ENCODE data around the gene NFYB.
"Not testable (repeated sequence)": the region's sequence is repeated elsewhere in the genome, so short reads cannot be mapped to it uniquely, and the experiment has no call there.

The NFYB gene

GRCh38 chr12:104138797-104139152 lies 765 bp upstream of the NFYB start:
- Mint-ChIP-seq H3K4me1 (peaks cover 12% of the 10 kb centered on the region), H3K9me3 (no peaks in the 10 kb centered on the region), H3K27ac (peak overlapping the region; percentile 42 to 50), H3K4me3 (peak overlapping the region; percentile 48 to 62), H3K27me3 (peaks cover 16% of the 10 kb centered on the region)
- DNase-seq (no peak), ATAC-seq (no peak)

- Mint-ChIP-seq H3K27me3 (peaks cover 15% of the 10 kb centered on the region), H3K27ac (peak overlapping the region; percentile 91), H3K4me3 (peak overlapping the region; percentile 80 to 84), H3K9me3 (no peaks in the 10 kb centered on the region), H3K4me1 (peaks cover 17% of the 10 kb centered on the region)
- DNase-seq: peak; percentile 54 to 70
- peak; percentile 53 for ATAC-seq
Measured at GRCh38 chr12:104137001-104137901, 759 bp downstream of the NFYB start.

- DNase-seq: no peak
- Mint-ChIP-seq H3K27me3 (peaks cover 8% of the 10 kb centered on the region), H3K27ac (peak overlapping the region in 1 of 2 donors; percentile 91), H3K4me1 (peaks cover 21% of the 10 kb centered on the region), H3K4me3 (peak overlapping the region; percentile 80 to 84), H3K9me3 (no peaks in the 10 kb centered on the region)
- no peak for ATAC-seq
Measured at GRCh38 chr12:104136577-104136976, 1.4 kb downstream of the NFYB start.

- DNase-seq: no peak
- peaks cover 21% of the 10 kb centered on the region for H3K4me1 Mint-ChIP-seq
- H3K4me3 Mint-ChIP-seq: no peak overlapping the region
- no peak for ATAC-seq
- no peaks in the 10 kb centered on the region for H3K9me3 Mint-ChIP-seq
- no peak overlapping the region for H3K27ac Mint-ChIP-seq
- no peaks in the 10 kb centered on the region for H3K27me3 Mint-ChIP-seq
Measured at GRCh38 chr12:104134882-104135281, 3.1 kb downstream of the NFYB start.

GRCh38 chr12:104133866-104134265 lies 4.1 kb downstream of the NFYB start:
- Mint-ChIP-seq H3K27ac (no peak overlapping the region), H3K4me1 (peaks cover 21% of the 10 kb centered on the region), H3K9me3 (no peaks in the 10 kb centered on the region), H3K27me3 (no peaks in the 10 kb centered on the region), H3K4me3 (no peak overlapping the region)
- ATAC-seq: no peak
- no peak for DNase-seq

- Mint-ChIP-seq H3K27me3 (no peaks in the 10 kb centered on the region), H3K9me3 (no peaks in the 10 kb centered on the region), H3K27ac (no peak overlapping the region), H3K4me1 (peaks cover 21% of the 10 kb centered on the region), H3K4me3 (no peak overlapping the region)
- DNase-seq: no peak
- ATAC-seq: no peak
Measured at GRCh38 chr12:104133321-104133720, 4.7 kb downstream of the NFYB start.

GRCh38 chr12:104132351-104132956 lies 5.6 kb downstream of the NFYB start:
- Mint-ChIP-seq H3K27ac (no peak overlapping the region), H3K27me3 (no peaks in the 10 kb centered on the region), H3K4me3 (no peak overlapping the region), H3K4me1 (peaks cover 21% of the 10 kb centered on the region), H3K9me3 (no peaks in the 10 kb centered on the region)
- DNase-seq (no peak), ATAC-seq (no peak)

GRCh38 chr12:104131609-104132008 lies 6.4 kb downstream of the NFYB start:
- DNase-seq (no peak), ATAC-seq (no peak)
- no peak overlapping the region for H3K27ac Mint-ChIP-seq
- H3K4me1 Mint-ChIP-seq: peaks cover 21% of the 10 kb centered on the region
- H3K27me3 Mint-ChIP-seq: no peaks in the 10 kb centered on the region
- no peaks in the 10 kb centered on the region for H3K9me3 Mint-ChIP-seq
- no peak overlapping the region for H3K4me3 Mint-ChIP-seq

- DNase-seq: no peak
- ATAC-seq: no peak
- H3K27ac Mint-ChIP-seq: no peak overlapping the region
Measured at GRCh38 chr12:104130760-104131159, 7.2 kb downstream of the NFYB start.

GRCh38 chr12:104126548-104126947 lies 11.5 kb downstream of the NFYB start:
- no peak for DNase-seq
- no peak overlapping the region for H3K27ac Mint-ChIP-seq
- no peaks in the 10 kb centered on the region for H3K9me3 Mint-ChIP-seq
- no peaks in the 10 kb centered on the region for H3K4me1 Mint-ChIP-seq
- H3K27me3 Mint-ChIP-seq: no peaks in the 10 kb centered on the region
- ATAC-seq: no peak
- H3K4me3 Mint-ChIP-seq: no peak overlapping the region

More at GRCh38 chr12:104130760-104131159, 7.2 kb downstream of the NFYB start:
- Mint-ChIP-seq H3K9me3 (no peaks in the 10 kb centered on the region), H3K4me3 (no peak overlapping the region), H3K27me3 (no peaks in the 10 kb centered on the region), H3K4me1 (peaks cover 12% of the 10 kb centered on the region)

- no peak for DNase-seq
- ATAC-seq: no peak
- Mint-ChIP-seq H3K4me3 (no peak overlapping the region), H3K4me1 (no peaks in the 10 kb centered on the region), H3K9me3 (no peaks in the 10 kb centered on the region), H3K27me3 (no peaks in the 10 kb centered on the region), H3K27ac (no peak overlapping the region)
Measured at GRCh38 chr12:104122298-104122697, 15.7 kb downstream of the NFYB start.

GRCh38 chr12:104121001-104121400 lies 17.0 kb downstream of the NFYB start:
- Mint-ChIP-seq H3K27ac (no peak overlapping the region), H3K4me1 (no peaks in the 10 kb centered on the region), H3K27me3 (no peaks in the 10 kb centered on the region), H3K4me3 (no peak overlapping the region), H3K9me3 (no peaks in the 10 kb centered on the region)
- DNase-seq (no peak), ATAC-seq (no peak)

GRCh38 chr12:104115587-104115975 lies 22.4 kb downstream of the NFYB start:
- Mint-ChIP-seq H3K9me3 (no peaks in the 10 kb centered on the region), H3K4me1 (no peaks in the 10 kb centered on the region), H3K27me3 (no peaks in the 10 kb centered on the region), H3K27ac (peak overlapping the region in 1 of 2 donors; percentile 73), H3K4me3 (no peak overlapping the region)
- no peak for DNase-seq
- ATAC-seq: no peak

- DNase-seq, H3K27me3 Mint-ChIP-seq, H3K4me3 Mint-ChIP-seq, H3K9me3 Mint-ChIP-seq, H3K4me1 Mint-ChIP-seq, ATAC-seq: not testable (repeated sequence)
- peak overlapping the region in 1 of 2 donors; percentile 74 for H3K27ac Mint-ChIP-seq
Measured at GRCh38 chr12:104114834-104115586, 23.0 kb downstream of the NFYB start.

GRCh38 chr12:104109446-104110271 lies 28.4 kb downstream of the NFYB start:
- no peak overlapping the region for H3K27ac Mint-ChIP-seq

More at GRCh38 chr12:104109446-104110271, 28.4 kb downstream of the NFYB start:
- DNase-seq: no peak
- no peak for ATAC-seq
- Mint-ChIP-seq H3K27me3 (no peaks in the 10 kb centered on the region), H3K4me3 (no peak overlapping the region), H3K4me1 (peaks cover 10% of the 10 kb centered on the region), H3K9me3 (no peaks in the 10 kb centered on the region)
